Suprapubic skin (tissue), 4 donors: Measurements from ENCODE around the gene SLC6A12. TPM values are rescaled to one million over a fixed set of nuclear protein-coding genes. Genes with fewer than 3 reads are reported as not detected.

Experiments used
- DNase-seq, 2 donors: peaks; one replicate each; pipeline ENCODE4 v3.0.0-alpha.2; 2019; ENCODE audit warnings: low spot score in 2 of 2
- H3K27ac ChIP-seq: fragments of 200-600 bp; sonication (generic); one replicate; pipeline ENCODE4 v1.5.1; 2019
- H3K27me3 ChIP-seq: fragments of 200-600 bp; sonication (generic); one replicate; pipeline ENCODE4 v1.5.1; 2019
- H3K36me3 ChIP-seq: fragments of 200-600 bp; sonication (generic); one replicate; pipeline ENCODE4 v1.5.1; 2019
- H3K4me1 ChIP-seq: fragments of 200-600 bp; sonication (generic); one replicate; pipeline ENCODE4 v1.5.1; 2019
- H3K4me3 ChIP-seq: fragments of 200-600 bp; sonication (generic); one replicate; pipeline ENCODE4 v1.5.1; 2019; ENCODE audit warnings: mild to moderate bottlenecking
- H3K9me3 ChIP-seq: fragments of 200-600 bp; sonication (generic); one replicate; pipeline ENCODE4 v1.5.1; 2019
- CTCF ChIP-seq, 2 donors: fragments of 200-600 bp in 1 of 2; fragments of 450-650 bp in 1 of 2; sonication (generic) in 1 of 2; IDR thresholded peaks; one replicate each; pipeline ENCODE4 v1.5.1; 2016 to 2019; ENCODE audit warnings: antibody characterized with exemption in 2 of 2, mild to moderate bottlenecking in 1 of 2, moderate library complexity in 1 of 2
- EP300 ChIP-seq: sonication (generic); formaldehyde crosslinking; IDR thresholded peaks from one replicate; pipeline ENCODE4 v1.6.1; 2017; ENCODE audit warnings: antibody characterized with exemption
- POLR2A ChIP-seq, 2 donors: fragments of 450-650 bp; IDR thresholded peaks; one replicate each; pipeline ENCODE4 v1.6.1; 2017; ENCODE audit warnings: antibody characterized with exemption in 2 of 2, mild to moderate bottlenecking in 2 of 2, moderate library complexity in 2 of 2
- POLR2AphosphoS5 ChIP-seq, 3 donors: sonication (generic); formaldehyde crosslinking; IDR thresholded peaks; one replicate each; pipeline ENCODE4 v1.6.1; 2017; ENCODE audit warnings: antibody characterized with exemption in 3 of 3
- WGBS: methylation state at CpG from one replicate; pipeline ENCODE4 v1.1.5; 2018; 5-methylcytosine and 5-hydroxymethylcytosine counted together
- total RNA-seq, 4 donors: library from RNA; depleted of rRNA; stranded (reverse); fragments of >200 nt; gene quantifications; one replicate each; pipeline ENCODE4 v1.1.0, GENCODE V29; 2016

SLC6A12 gene
- total RNA-seq, 4 donors from 2014 or later = 3.1 to 6.0 TPM; not detected in 2

GRCh38 chr12:229441-230191, 15.7 kb upstream of the SLC6A12 start:
- Histone ChIP-seq H3K27me3 (peaks cover 23% of the 10 kb centered on the region), H3K9me3 (no peaks in the 10 kb centered on the region), H3K4me3 (no peak overlapping the region), H3K4me1 (no peaks in the 10 kb centered on the region), H3K27ac (no peak overlapping the region), H3K36me3 (no peaks in the 10 kb centered on the region)
- 71% methylated on average over 24 of the region's 26 CpGs for WGBS
- DNase-seq = peak in 1 of 2 donors; percentile 57
- TF ChIP-seq EP300 (no peak), CTCF (IDR thresholded peaks at IDR 0.05) (no peak), POLR2A (IDR thresholded peaks at IDR 0.05) (no peak)

- WGBS = 96% methylated on average over 3 of the region's 3 CpGs
- no peaks in the 10 kb centered on the region for H3K9me3 ChIP-seq
- no peaks in the 10 kb centered on the region for H3K4me1 ChIP-seq
- DNase-seq = no peak
- TF ChIP-seq CTCF (IDR thresholded peaks at IDR 0.05) = no peak
- no peak for TF ChIP-seq POLR2A (IDR thresholded peaks at IDR 0.05)
- TF ChIP-seq POLR2AphosphoS5 (IDR thresholded peaks at IDR 0.05) = no peak
- TF ChIP-seq EP300 = no peak
- H3K4me3 ChIP-seq = no peak overlapping the region
- H3K36me3 ChIP-seq = no peaks in the 10 kb centered on the region
- H3K27me3 ChIP-seq = peaks cover 23% of the 10 kb centered on the region
- no peak overlapping the region for H3K27ac ChIP-seq
These were observed 14.9 kb upstream of the SLC6A12 start for GRCh38 chr12:228846-229200.

- Histone ChIP-seq H3K4me1 (no peaks in the 10 kb centered on the region), H3K36me3 (no peaks in the 10 kb centered on the region), H3K27ac (no peak overlapping the region), H3K27me3 (peaks cover 19% of the 10 kb centered on the region), H3K9me3 (no peaks in the 10 kb centered on the region), H3K4me3 (no peak overlapping the region)
- WGBS = 80% methylated on average over 18 of the region's 18 CpGs
- no peak for TF ChIP-seq CTCF (IDR thresholded peaks at IDR 0.05)
- TF ChIP-seq POLR2AphosphoS5 (IDR thresholded peaks at IDR 0.05) = no peak
- no peak for TF ChIP-seq POLR2A (IDR thresholded peaks at IDR 0.05)
- peak in 1 of 2 donors; percentile 49 for DNase-seq
These were observed 14.2 kb upstream of the SLC6A12 start for GRCh38 chr12:227923-228845.

GRCh38 chr12:227286-227915, 13.4 kb upstream of the SLC6A12 start:
- Histone ChIP-seq H3K4me1 (no peaks in the 10 kb centered on the region), H3K4me3 (no peak overlapping the region), H3K9me3 (no peaks in the 10 kb centered on the region), H3K27me3 (peaks cover 17% of the 10 kb centered on the region), H3K36me3 (no peaks in the 10 kb centered on the region), H3K27ac (no peak overlapping the region)
- DNase-seq = peak in 1 of 2 donors; percentile 61
- no peak for TF ChIP-seq CTCF (IDR thresholded peaks at IDR 0.05)
- no peak for TF ChIP-seq POLR2AphosphoS5 (IDR thresholded peaks at IDR 0.05)
- TF ChIP-seq EP300 = no peak
- TF ChIP-seq POLR2A (IDR thresholded peaks at IDR 0.05) = no peak
- 93% methylated on average over 5 of the region's 7 CpGs for WGBS

- H3K4me3 ChIP-seq = no peak overlapping the region
- H3K27me3 ChIP-seq = peaks cover 17% of the 10 kb centered on the region
- 100% methylated on average over 3 of the region's 14 CpGs for WGBS
- peak in 1 of 2 donors; percentile 67 for DNase-seq
- H3K36me3 ChIP-seq = no peaks in the 10 kb centered on the region
- TF ChIP-seq POLR2A (IDR thresholded peaks at IDR 0.05) (no peak), EP300 (no peak), CTCF (IDR thresholded peaks at IDR 0.05) (no peak), POLR2AphosphoS5 (IDR thresholded peaks at IDR 0.05) (no peak)
- H3K27ac ChIP-seq = no peak overlapping the region
- H3K4me1 ChIP-seq = no peaks in the 10 kb centered on the region
- no peaks in the 10 kb centered on the region for H3K9me3 ChIP-seq
These were observed 12.4 kb upstream of the SLC6A12 start for GRCh38 chr12:226401-226800.
